ENCODE results near the gene SNTA1. TPM values are rescaled to one million over a fixed set of nuclear protein-coding genes. Genes with fewer than 3 reads are reported as not detected.

The SNTA1 gene
- total and polyA plus RNA-seq, 2 of the 8 experiments (the other 6 are each of a cell fraction or from before 2014, with no cell fraction given) = 4.5 to 8.0 TPM

DNA sequence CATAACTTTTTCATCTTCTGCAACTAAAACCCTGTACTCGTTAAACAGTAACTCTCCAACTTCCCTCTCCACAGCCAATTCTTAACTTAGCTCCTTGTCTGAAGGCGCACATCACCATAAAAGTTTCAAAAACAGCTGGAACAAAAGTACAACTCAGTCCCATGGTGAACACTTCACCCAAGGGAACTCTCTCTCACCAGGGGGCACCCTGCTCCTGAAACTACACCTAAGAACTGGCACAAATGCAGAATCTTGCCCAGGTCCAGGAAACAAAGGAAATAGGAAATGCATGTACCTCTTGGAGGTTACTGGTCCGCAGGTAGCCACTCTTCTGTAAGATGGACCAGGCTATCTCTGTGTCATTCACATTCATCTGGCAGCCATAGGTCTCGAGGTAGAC, 48.8 kb downstream of the SNTA1 start:
- no peak overlapping the region for H2BK5ac ChIP-seq (ENCODE audit: low read depth, low read length)
- H3K4me3 ChIP-seq (ENCODE audit: extremely low read depth in 1 of 4, insufficient read depth in 2 of 4, low read depth in 3 of 4, low read length in 4 of 4) = no peak overlapping the region
- DNase-seq (ENCODE audit: low read depth in 1 of 2, low spot score in 2 of 2) (no peak), FAIRE-seq (no peak)
- H2BK20ac ChIP-seq (ENCODE audit: low read length) = no peak overlapping the region
- H3K9ac ChIP-seq (replicated peaks in 1 of 4; ENCODE audit: extremely low read depth in 1 of 4, low read depth in 3 of 4, low read length in 3 of 4) = no peak overlapping the region
- peaks cover 5 to 34% of the 10 kb centered on the region in 2 experiments; a peak in 3 of 4 replicates for H3K79me2 ChIP-seq (ENCODE audit: control insufficient read depth in 1 of 2, insufficient read depth in 2 of 2, low read length in 2 of 2)
- no peak overlapping the region for H3K18ac ChIP-seq (ENCODE audit: extremely low read depth, low read length)
- H4K8ac ChIP-seq (ENCODE audit: extremely low read depth, insufficient read depth, low read length) = no peak overlapping the region
- no peak overlapping the region for H3K14ac ChIP-seq (ENCODE audit: insufficient read length)
- H3K27ac ChIP-seq (ENCODE audit: low read depth, low read length) = no peak overlapping the region
- no peaks in the 10 kb centered on the region for H3K9me3 ChIP-seq (ENCODE audit: insufficient read depth in 2 of 2, low read depth in 1 of 2, low read length in 1 of 2)
- no peak overlapping the region for H3K4me2 ChIP-seq (ENCODE audit: insufficient read depth in 1 of 2, low read depth in 2 of 2, low read length in 2 of 2)
- H2AK5ac ChIP-seq (ENCODE audit: low read depth, low read length) = no peak overlapping the region
- no peak overlapping the region for H4K91ac ChIP-seq (replicated peaks; ENCODE audit: insufficient read length, low read length)
- WGBS, 2 experiments (ENCODE audit: extremely low coverage in 1 of 2, insufficient coverage in 1 of 2, insufficient read length in 1 of 2, insufficient replicate concordance in 2 of 2, low coverage in 1 of 2, low lambda C conversion rate in 2 of 2, missing lambda C conversion rate in 1 of 2) = 94 to 100% methylated on average over 1 to 4 of the region's 4 CpGs
- H3K4me1 ChIP-seq (replicated peaks in 1 of 4; ENCODE audit: control insufficient read depth in 3 of 4, insufficient read depth in 4 of 4, low read length in 3 of 4) = no peaks in the 10 kb centered on the region
- peaks cover 4 to 47% (median 27%) of the 10 kb centered on the region in 4 experiments for H3K36me3 ChIP-seq (ENCODE audit: control insufficient read depth in 2 of 4, insufficient read depth in 4 of 4, low read length in 3 of 4)
- H4K20me1 ChIP-seq (replicated peaks in 1 of 2; ENCODE audit: control insufficient read depth in 1 of 2, insufficient read depth in 2 of 2, low read length in 2 of 2) = peaks cover 0 to 5% of the 10 kb centered on the region in 2 experiments
- no peak overlapping the region for H2BK12ac ChIP-seq (ENCODE audit: low read depth, low read length)
- no peak overlapping the region for H3K56ac ChIP-seq (replicated peaks; ENCODE audit: insufficient read length, low read depth, low read length)
- no peak overlapping the region for H3K4ac ChIP-seq (replicated peaks; ENCODE audit: insufficient read length, low read depth, low read length)
- no peak overlapping the region for H2BK120ac ChIP-seq (replicated peaks; ENCODE audit: low read depth, low read length)
- ChIA-PET POLR2A (ENCODE audit: partially characterized antibody) (no interaction called here), CTCF (ENCODE audit: partially characterized antibody) (interaction anchor here (1.1 kb wide), 1 partner anchor 14 kb away, joined by 3 read pairs; no protein-coding TSS in a partner anchor)
- no peaks in the 10 kb centered on the region for H3K27me3 ChIP-seq (replicated peaks in 1 of 4; ENCODE audit: control insufficient read depth in 3 of 4, extremely low read depth in 1 of 4, insufficient read depth in 3 of 4, low read length in 3 of 4)
- H3K23ac ChIP-seq (ENCODE audit: insufficient read length) = no peak overlapping the region
- H2AFZ ChIP-seq (ENCODE audit: low read length) = no peak overlapping the region
- H4K5ac ChIP-seq (ENCODE audit: insufficient read length, low read depth, low read length) = no peak overlapping the region
- no peaks in the 10 kb centered on the region for H3K23me2 ChIP-seq (ENCODE audit: low read depth, low read length)
- no peak overlapping the region for H2BK15ac ChIP-seq (ENCODE audit: low read length)
- H3K79me1 ChIP-seq (ENCODE audit: low read depth, low read length) = peaks cover under 1% of the 10 kb centered on the region; the same call in 1 of the 2 replicates
- TF ChIP-seq HDAC6 (IDR thresholded peaks at IDR 0.05; ENCODE audit: low read depth, low read length) (no peak), TAF7 (optimal IDR thresholded peaks at IDR 0.05; ENCODE audit: borderline replicate concordance, low read depth, low read length) (no peak)

Measured in H1 (cell line).